WERI-Rb-1 (cell line): ENCODE measurements around the gene ANO4.

ENCODE experiments used
- DNase-seq: peaks from one replicate; pipeline ENCODE4 v3.0.0-alpha.2; 2020
- H3K27ac ChIP-seq: fragments of 250-450 bp; sonication (Bioruptor Pico); 2 replicates; pipeline ENCODE4 v1.5.1; 2020; ENCODE audit warnings: mild to moderate bottlenecking, moderate library complexity
- H3K27me3 ChIP-seq: fragments of 250-450 bp; sonication (Bioruptor Pico); 2 replicates; pipeline ENCODE4 v1.5.1; 2021; ENCODE audit warnings: mild to moderate bottlenecking, low read depth, moderate library complexity; ENCODE audit not compliant: insufficient read depth, severe bottlenecking
- H3K36me3 ChIP-seq: fragments of 250-450 bp; sonication (Bioruptor Pico); 2 replicates; pipeline ENCODE4 v1.5.1; 2020; ENCODE audit warnings: mild to moderate bottlenecking, moderate library complexity
- H3K4me3 ChIP-seq: 2 replicates; pipeline ENCODE4 v1.5.1; 2011; ENCODE audit warnings: low read depth, mild to moderate bottlenecking, control low read depth, low read length
- H3K9me3 ChIP-seq: fragments of 250-450 bp; sonication (Bioruptor Pico); 2 replicates; pipeline ENCODE4 v1.5.1; 2021; ENCODE audit warnings: mild to moderate bottlenecking, moderate library complexity; ENCODE audit not compliant: severe bottlenecking
- TF ChIP-seq, protein P1 (sequence below): IDR thresholded peaks from 2 replicates; pipeline ENCODE4 v1.5.1; 2011; ENCODE audit warnings: low read depth, mild to moderate bottlenecking, control low read depth, inconsistent platforms, low read length

The ANO4 gene

DNA sequence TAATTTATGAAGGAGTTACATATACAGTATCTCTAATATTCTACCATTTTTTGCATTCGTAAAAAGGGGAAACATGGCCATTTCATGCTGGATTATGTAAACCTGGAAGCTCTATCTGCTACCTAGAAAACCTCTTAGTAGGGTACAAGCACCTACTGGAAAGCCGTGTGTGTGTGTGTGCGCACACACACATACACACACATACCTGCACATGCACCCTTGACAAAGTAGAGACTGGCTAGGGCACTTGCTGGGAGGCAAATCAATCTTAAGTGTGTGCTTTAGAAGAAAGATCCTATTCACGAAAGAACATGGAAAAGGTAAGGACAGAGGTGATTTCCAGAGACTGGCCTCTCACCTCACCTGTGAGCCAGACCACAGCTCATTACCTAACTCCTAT lies 224.6 kb downstream of the ANO4 start:
- Histone ChIP-seq H3K9me3 (no peaks in the 10 kb centered on the region), H3K27me3 (no peaks in the 10 kb centered on the region), H3K36me3 (no peaks in the 10 kb centered on the region), H3K27ac (no peak overlapping the region), H3K4me3 (no peak overlapping the region)
- TF ChIP-seq, protein P1, sequence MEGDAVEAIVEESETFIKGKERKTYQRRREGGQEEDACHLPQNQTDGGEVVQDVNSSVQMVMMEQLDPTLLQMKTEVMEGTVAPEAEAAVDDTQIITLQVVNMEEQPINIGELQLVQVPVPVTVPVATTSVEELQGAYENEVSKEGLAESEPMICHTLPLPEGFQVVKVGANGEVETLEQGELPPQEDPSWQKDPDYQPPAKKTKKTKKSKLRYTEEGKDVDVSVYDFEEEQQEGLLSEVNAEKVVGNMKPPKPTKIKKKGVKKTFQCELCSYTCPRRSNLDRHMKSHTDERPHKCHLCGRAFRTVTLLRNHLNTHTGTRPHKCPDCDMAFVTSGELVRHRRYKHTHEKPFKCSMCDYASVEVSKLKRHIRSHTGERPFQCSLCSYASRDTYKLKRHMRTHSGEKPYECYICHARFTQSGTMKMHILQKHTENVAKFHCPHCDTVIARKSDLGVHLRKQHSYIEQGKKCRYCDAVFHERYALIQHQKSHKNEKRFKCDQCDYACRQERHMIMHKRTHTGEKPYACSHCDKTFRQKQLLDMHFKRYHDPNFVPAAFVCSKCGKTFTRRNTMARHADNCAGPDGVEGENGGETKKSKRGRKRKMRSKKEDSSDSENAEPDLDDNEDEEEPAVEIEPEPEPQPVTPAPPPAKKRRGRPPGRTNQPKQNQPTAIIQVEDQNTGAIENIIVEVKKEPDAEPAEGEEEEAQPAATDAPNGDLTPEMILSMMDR = no peak
- DNase-seq = no peak

DNA sequence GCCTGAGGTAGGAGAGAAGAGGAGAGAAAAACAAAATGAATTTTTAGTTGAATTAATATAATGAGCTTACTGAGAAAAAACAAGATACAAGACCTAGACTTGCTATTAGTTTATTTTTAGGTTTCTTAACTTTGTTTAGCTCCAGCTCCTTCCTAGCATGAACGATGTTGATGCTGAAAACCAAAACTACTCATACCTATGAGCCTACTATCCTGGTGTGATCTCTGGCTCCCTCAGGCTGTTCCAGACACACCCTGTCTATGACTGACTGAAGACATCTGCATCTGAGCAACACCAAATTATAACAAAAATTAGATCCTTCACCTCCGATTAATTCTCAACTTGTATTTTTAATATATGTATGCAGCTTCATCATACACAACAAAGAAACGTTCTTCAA lies 225.1 kb downstream of the ANO4 start:
- Histone ChIP-seq H3K36me3 (no peaks in the 10 kb centered on the region), H3K9me3 (no peaks in the 10 kb centered on the region), H3K4me3 (no peak overlapping the region), H3K27me3 (no peaks in the 10 kb centered on the region), H3K27ac (no peak overlapping the region)
- no peak for DNase-seq
- TF ChIP-seq, protein P1 = no peak

DNA sequence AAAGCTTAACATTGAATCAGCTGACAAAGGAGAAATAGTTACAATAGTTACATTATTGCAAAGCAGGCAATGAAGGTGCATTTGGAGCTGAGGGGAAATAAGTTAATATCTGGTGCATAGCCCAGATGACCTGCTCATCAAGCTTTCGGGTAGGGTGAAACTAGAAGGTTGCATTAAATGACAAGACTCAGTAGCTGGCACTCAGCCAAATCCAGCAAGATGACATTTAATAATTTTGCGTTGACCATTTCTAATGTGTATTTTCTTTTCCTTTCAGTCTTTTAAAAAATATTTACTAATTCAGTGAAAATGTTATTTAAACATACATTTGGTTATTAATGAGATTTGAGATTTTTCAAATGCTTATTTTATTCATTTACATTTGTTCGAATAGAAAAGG lies 226.9 kb downstream of the ANO4 start:
- no peaks in the 10 kb centered on the region for H3K9me3 ChIP-seq
- H3K4me3 ChIP-seq = no peak overlapping the region
- H3K27ac ChIP-seq = no peak overlapping the region
- no peaks in the 10 kb centered on the region for H3K36me3 ChIP-seq
- TF ChIP-seq, protein P1 = no peak
- DNase-seq = no peak
- no peaks in the 10 kb centered on the region for H3K27me3 ChIP-seq

DNA sequence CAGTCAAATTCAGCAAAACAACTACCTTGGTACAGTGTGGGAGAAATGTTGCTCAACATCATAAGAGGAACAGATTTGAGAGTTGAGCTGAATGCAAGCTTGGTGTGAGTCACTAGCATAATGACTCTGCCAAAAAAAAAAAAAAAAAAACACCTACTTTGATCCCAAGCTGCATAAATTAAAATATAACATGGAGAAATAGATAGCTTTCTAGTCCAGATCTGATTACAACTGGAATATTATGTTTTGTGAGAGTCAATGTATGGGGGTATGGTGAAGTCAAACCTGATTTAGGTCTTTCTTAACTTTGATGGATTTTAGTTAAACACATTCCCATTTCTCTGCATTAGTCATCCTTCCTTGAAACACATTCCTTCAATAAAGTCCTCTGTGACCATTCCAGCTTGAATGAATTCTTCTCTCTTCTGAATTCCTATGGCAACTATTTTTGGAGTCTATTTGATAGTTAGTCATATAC lies 227.4 kb downstream of the ANO4 start:
- Histone ChIP-seq H3K36me3 (no peaks in the 10 kb centered on the region), H3K27ac (no peak overlapping the region), H3K9me3 (no peaks in the 10 kb centered on the region), H3K4me3 (no peak overlapping the region), H3K27me3 (no peaks in the 10 kb centered on the region)
- TF ChIP-seq, protein P1 = no peak
- DNase-seq = no peak

DNA sequence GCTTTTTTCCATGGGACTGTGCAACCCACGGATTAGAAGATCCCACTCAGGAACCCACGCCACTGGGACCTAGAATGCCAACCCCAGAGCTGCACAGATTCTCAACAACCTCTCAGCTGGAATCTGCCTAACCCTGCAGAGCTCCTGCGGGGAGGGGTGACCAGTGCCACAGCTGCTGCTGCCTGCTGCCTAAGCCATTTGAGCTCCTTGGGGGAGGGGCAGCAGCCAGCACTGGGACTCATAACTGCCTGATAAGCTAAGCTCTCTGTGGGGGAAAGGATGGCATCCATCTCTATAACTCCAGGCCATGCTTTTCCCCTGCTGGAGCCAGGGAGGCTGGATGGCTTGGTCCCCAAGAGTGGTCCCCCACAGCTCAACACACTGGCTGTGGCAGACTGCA lies 232.6 kb downstream of the ANO4 start:
- Histone ChIP-seq H3K36me3 (no peaks in the 10 kb centered on the region), H3K27ac (no peak overlapping the region), H3K4me3 (no peak overlapping the region), H3K27me3 (no peaks in the 10 kb centered on the region), H3K9me3 (no peaks in the 10 kb centered on the region)
- DNase-seq = peak; percentile 75
- TF ChIP-seq, protein P1 = no peak

- H3K27me3 ChIP-seq = no peaks in the 10 kb centered on the region
- no peaks in the 10 kb centered on the region for H3K36me3 ChIP-seq
- TF ChIP-seq, protein P1 = no peak
- DNase-seq = no peak
- H3K9me3 ChIP-seq = no peaks in the 10 kb centered on the region
- H3K4me3 ChIP-seq = no peak overlapping the region
- H3K27ac ChIP-seq = no peak overlapping the region
These were observed 233.2 kb downstream of the ANO4 start for GRCh38 chr12:101027816-101028215.
